ENCODE data around the gene ZNF548.
"Not testable (repeated sequence)": the region's sequence is repeated elsewhere in the genome, so short reads cannot be mapped to it uniquely, and the experiment has no call there.

Gene ZNF548

GRCh38 chr19:57389730-57390598, at the start of gene ZNF548:
Gene ZNF548 (plus strand): TSS chr19:57389854. CDS start chr19:57390100, 246 bp downstream.
- DNase-seq, result peak; percentile 93 to 98

- DNase-seq, result no peak
Observed at GRCh38 chr19:57342582-57342981, 47.1 kb upstream of the ZNF548 start.

GRCh38 chr19:57348136-57348535, 41.5 kb upstream of the ZNF548 start:
- no peak for DNase-seq

- peak; percentile 89 to 94 for DNase-seq
Observed at GRCh38 chr19:57350877-57351805, 38.5 kb upstream of the ZNF548 start, which contains the start of gene ZNF304. Gene ZNF304 (plus strand): TSS chr19:57351271. CDS start chr19:57351665, 394 bp downstream.

- DNase-seq, result no peak
Observed at GRCh38 chr19:57351867-57352266, 37.8 kb upstream of the ZNF548 start.

- DNase-seq, result no peak
Observed at GRCh38 chr19:57355916-57356315, 33.7 kb upstream of the ZNF548 start.

GRCh38 chr19:57357406-57357805, 32.2 kb upstream of the ZNF548 start:
- no peak for DNase-seq

GRCh38 chr19:57359300-57359699, 30.4 kb upstream of the ZNF548 start:
- no peak for DNase-seq

GRCh38 chr19:57362419-57362818, 27.2 kb upstream of the ZNF548 start:
- no peak for DNase-seq

- DNase-seq, result peak; percentile 97 to 99
Observed at GRCh38 chr19:57362997-57363687, 26.5 kb upstream of the ZNF548 start, which contains the start of the genes TRAPPC2B and ZNF547. Gene TRAPPC2B (plus strand): TSS chr19:57363551. CDS start chr19:57364834, 1,283 bp downstream. Gene ZNF547 (plus strand): TSS chr19:57363551. CDS start chr19:57368556, 5,005 bp downstream.

GRCh38 chr19:57363688-57364181, 25.9 kb upstream of the ZNF548 start:
- DNase-seq, result no peak

GRCh38 chr19:57366776-57367175, 22.9 kb upstream of the ZNF548 start:
- no peak for DNase-seq

GRCh38 chr19:57374179-57374578, 15.5 kb upstream of the ZNF548 start:
- no peak for DNase-seq

GRCh38 chr19:57374647-57375046, 15.0 kb upstream of the ZNF548 start:
- DNase-seq, result not testable (repeated sequence)

- no peak for DNase-seq
Observed at GRCh38 chr19:57376151-57376550, 13.5 kb upstream of the ZNF548 start.

- no peak for DNase-seq
Observed at GRCh38 chr19:57377498-57378146, 12.0 kb upstream of the ZNF548 start.

- no peak for DNase-seq
Observed at GRCh38 chr19:57380923-57381322, 8.7 kb upstream of the ZNF548 start.

- no peak for DNase-seq
Observed at GRCh38 chr19:57382806-57383488, 6.7 kb upstream of the ZNF548 start.

- no peak for DNase-seq
Observed at GRCh38 chr19:57389194-57389729, 392 bp upstream of the ZNF548 start.

- no peak for DNase-seq
Observed at GRCh38 chr19:57395710-57396109, 6.1 kb downstream of the ZNF548 start.

GRCh38 chr19:57398868-57399267, 9.2 kb downstream of the ZNF548 start:
- DNase-seq, result no peak

All from NCI-H446 (cell line).